HG02642 (cell line): Measurements from ENCODE around the gene NDUFV1.
"Not testable (repeated sequence)": the region's sequence is repeated elsewhere in the genome, so short reads cannot be mapped to it uniquely, and the experiment has no call there.

Experiments
- ATAC-seq: cut with Tn5 transposase; IDR thresholded peaks from one replicate; pipeline ENCODE4 v1.9.1; 2021; ENCODE audit warnings: mild to moderate bottlenecking; ENCODE audit not compliant: unreplicated experiment, poor library complexity

NDUFV1 gene

GRCh38 chr11:67622905-67623304 lies 16.2 kb downstream of the NDUFV1 start:
- ATAC-seq: not testable (repeated sequence)

DNA sequence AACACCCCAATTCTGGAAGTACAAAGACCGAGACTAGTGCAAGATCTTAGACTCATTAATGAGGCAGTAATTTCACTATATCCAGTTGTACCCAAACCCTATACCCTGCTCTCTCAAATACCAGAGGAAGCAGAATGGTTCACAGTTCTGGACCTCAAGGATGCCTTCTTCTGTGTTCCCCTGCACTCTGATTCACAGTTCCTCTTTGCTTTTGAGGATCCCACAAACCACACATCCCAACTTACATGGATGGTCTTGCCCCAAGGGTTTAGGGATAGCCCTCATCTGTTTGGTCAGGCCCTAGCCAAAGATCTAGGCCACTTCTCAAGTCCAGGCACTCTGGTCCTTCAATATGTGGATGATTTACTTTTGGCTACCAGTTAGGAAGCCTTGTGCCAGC lies 17.1 kb downstream of the NDUFV1 start:
- ATAC-seq: not testable (repeated sequence)

DNA sequence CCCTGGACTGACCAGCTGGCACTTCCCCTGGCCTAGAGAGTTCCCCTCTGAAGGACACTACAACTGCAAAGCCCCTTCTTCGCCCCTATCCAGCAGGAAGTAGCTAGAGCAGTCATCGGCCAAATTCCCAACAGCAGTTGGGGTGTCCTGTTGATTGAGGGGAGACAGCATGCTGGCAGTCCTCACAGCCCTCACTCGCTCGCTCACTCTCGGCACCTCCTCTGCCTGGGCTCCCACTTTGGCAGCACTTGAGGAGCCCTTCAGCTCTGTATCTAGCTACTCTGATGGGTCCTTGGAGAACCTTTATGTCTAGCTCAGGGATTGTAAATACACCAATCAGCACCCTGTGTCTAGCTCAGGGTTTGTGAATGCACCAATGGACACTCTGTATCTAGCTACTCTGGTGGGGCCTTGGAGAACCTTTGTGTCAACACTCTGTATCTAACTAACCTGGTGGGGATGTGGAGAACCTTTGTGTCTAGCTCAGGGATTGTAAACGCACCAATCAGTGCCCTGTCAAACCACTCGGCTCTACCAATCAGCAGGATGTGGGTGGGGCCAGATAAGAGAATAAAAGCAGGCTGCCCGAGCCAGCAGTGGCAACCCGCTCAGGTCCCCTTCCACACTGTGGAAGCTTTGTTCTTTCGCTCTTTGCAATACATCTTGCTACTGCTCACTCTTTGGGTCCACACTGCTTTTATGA lies 19.5 kb downstream of the NDUFV1 start:
- ATAC-seq: not testable (repeated sequence)

DNA sequence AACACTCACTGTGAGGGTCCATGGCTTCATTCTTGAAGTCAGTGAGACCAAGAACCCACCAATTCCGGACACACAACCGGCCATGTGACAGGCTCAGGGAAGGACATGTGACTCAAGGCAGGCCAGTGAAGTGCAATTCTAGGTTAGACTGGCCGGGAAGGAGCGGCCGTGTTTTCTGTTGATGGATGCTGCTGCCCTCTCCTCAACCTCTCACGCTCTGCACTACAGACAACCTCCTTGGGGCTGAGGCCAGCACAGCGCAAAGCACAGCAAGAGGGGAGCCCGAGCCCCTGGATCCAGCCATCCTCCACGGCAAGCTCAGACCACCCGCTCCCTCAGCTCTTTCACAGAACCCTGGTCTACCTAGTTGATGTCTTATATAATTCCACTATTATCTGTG lies 20.2 kb downstream of the NDUFV1 start:
- ATAC-seq: no peak

GRCh38 chr11:67627441-67627811 lies 20.7 kb downstream of the NDUFV1 start:
- ATAC-seq: no peak

GRCh38 chr11:67627812-67628624 lies 21.3 kb downstream of the NDUFV1 start:
- ATAC-seq: no peak

DNA sequence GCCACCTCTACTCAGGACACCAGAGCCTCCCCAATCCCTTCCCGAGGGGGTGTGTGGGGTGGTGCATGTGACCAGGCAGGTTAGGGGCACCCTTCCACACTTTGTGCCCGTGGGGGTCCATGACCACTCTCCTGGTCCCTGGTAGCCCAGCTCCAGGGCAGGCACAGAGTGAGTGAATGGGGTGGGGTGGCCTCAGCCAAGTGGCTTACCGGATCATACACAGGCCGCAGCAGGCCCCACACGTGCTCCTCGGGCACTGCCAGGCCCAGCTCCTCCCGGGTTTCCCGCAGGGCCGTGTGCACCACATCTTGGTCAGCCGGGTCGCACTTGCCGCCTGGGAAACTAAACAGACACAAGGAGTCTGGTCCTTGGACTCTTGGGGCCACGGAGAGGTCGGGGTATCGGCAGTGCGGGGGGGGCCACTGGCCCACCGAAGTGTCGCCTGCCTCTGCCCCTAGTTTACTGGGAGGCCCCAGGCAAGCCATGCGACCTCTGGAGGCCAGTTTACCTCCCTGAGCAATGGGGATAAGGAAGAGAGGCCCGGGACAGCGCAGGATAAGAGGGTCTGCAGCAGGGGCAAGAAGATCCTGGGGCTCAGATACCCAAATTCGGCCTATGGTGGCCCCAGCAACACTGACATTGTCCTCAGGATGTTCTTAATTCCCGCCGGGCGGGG lies 22.1 kb downstream of the NDUFV1 start:
- no peak for ATAC-seq

GRCh38 chr11:67629386-67630227 lies 22.9 kb downstream of the NDUFV1 start, which contains the start of gene NUDT8:
Gene NUDT8 (minus strand): TSS chr11:67629937. CDS start chr11:67629911, 26 bp downstream.
- ATAC-seq: peak; percentile 48

DNA sequence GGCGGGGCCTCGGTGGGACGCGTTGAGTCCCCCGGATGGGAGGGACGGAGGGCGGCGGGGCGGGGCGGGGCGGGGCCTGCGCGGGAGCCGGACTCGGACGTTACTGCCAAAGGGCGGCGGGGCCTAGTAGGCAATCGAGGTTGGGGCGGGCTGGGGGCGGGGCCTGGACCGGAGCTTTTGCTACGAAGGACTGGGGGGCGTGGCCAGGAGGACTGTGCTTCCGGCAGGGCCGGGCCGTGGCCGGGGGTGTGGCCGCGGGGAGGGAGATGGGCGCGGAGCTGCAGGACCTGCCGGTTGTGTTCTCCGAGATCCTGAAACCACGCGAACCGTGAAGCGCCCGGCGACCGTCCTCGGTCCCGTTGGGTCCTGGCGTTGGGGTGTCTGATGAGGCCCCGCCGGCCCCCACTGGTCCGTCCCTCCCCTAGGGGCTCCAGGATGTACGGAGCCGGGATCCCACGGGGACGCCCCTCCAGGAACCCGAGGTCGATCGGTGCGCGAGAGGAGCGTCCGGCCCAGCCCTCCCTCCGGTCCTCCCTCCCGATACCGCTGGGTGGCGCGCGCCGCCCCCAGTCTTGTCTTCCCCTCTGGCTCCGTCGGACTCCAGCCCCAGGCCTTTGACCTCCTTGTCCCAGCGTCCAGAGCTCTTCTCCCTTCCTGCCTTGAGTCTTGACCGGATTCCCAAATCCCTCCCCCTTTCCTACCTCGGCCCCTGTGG lies 23.6 kb downstream of the NDUFV1 start:
- ATAC-seq: peak; percentile 65

DNA sequence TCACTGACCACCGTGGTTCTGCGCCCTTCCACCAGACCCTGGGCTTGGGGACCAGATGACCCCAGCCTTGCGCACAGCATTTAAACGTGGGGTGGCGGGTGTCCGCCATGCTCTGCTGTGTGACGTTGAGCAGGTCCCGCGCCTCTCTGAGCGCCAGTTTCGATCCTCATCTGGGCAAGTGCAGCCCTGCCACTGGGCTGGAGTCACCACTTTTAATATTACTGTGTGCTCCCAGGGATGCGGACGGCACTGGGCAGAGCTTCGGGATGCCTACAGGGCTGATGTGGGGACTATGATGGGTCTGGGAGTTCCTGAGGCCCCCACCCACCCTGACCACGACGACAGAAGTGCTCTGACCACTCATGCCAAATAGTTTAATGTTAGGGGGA lies 24.2 kb downstream of the NDUFV1 start:
- no peak for ATAC-seq

GRCh38 chr11:67631411-67631810 lies 24.7 kb downstream of the NDUFV1 start:
- no peak for ATAC-seq

DNA sequence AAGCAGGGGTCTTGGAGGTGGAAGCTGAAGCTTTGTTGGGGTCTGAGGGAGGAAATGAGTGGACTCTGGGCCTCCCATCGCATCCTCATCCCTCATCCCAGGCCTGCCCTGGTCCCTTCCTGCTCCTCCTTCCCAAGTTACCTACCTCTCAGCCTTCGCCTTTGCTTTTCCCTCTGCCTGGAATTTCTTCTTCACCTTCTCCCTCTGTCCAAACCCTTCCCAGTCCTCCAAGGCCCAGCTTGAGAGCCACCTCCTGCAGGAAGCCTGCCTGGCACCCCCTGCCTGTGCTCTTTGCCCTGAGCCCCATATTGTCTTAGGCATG lies 25.1 kb downstream of the NDUFV1 start:
- no peak for ATAC-seq

- no peak for ATAC-seq
Measured at GRCh38 chr11:67632175-67632981, 25.6 kb downstream of the NDUFV1 start.

- ATAC-seq: no peak
Measured at GRCh38 chr11:67632982-67633755, 26.4 kb downstream of the NDUFV1 start.

DNA sequence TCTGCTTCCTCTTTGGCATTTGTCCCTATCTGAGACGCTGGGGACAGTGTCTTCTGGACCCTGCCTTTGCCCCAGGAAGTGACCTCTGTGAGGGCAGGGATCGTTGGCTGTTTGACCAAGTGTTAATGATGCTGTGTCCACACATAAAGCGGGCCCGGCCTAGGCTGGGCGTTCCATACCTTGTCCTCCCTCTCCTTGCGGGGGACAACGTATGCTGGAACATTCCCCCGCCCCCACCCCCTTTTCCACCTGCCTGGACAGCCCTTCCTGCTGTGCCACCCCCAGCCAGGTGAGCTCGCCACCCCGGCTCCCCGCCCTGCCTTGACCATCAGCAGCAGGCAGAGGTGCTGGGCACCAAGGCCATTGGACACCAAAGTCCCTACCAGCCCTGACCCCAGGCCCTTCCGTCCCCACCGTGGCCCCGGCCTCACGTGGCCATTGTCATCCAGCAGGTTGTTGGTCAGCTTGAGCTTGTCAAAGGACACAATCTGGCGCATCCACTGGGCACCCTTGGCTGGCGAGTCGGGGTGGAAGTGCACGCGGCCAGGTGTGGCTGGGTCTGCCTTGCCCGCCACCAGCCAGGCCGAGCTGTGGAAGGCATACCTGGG lies 27.1 kb downstream of the NDUFV1 start:
- no peak for ATAC-seq

DNA sequence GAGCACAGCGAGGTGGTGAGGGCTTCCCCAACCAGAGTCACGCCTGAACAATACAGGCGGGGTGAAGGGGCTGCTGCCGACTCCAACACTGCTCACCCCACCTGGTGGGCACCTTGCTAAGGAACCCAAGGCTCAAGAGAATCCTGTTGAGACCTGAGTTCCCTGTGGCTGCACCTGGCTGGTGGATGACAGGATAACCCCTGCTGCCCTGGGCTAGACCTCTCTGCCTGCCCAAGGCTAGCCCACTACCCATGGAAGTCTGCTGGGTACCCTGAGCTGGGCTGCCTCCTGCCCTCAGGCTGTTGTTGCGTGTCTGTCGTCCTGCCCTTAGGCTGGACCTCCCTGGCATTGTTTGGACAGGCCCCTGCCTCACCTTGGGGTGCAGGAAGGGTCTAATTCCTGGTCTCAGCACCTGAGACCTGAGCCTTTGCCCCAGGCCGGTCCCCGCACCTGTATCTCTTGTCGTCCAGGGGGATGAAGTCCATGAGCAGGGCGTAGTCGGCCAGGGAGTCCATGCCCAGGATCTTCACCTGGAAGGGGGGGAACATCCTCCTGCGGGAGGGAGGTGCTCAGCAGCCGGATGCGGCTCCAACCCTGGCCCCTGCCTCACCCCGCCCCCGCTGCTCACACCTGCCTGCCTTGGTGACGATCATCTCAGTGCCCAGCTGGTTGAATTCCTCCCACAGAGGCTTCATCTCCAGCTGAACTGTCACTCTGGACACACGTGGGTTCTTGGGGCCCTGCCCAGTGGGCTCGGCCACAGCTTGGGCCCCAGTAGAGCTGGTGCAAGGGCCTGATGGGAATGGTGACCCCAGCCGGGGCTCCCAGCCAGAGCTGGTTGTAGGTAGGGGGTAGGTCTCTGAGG lies 27.9 kb downstream of the NDUFV1 start:
- ATAC-seq: no peak

DNA sequence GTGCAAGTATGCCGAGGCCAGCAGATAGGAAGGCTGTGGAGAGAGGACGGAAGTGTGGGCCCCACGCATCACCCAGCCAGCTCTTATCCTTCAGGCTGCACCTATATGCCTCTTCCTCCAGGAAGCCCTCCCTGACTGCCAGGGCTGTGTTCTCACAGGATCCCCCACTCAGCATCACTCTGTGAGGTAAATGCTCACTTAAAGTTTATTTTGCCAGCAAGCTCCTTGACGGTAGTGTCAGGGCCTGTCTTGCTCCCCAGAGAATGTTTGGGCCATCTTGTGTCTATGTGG lies 28.4 kb downstream of the NDUFV1 start:
- no peak for ATAC-seq
